Umbilical cord (tissue), 2 donors: ENCODE data around the gene RERE. TPM values are rescaled to one million over a fixed set of nuclear protein-coding genes. Genes with fewer than 3 reads are reported as not detected.
"Not testable (repeated sequence)": the region's sequence is repeated elsewhere in the genome, so short reads cannot be mapped to it uniquely, and the experiment has no call there.

Experiments used
- DNase-seq: peaks from one replicate; pipeline ENCODE4 v3.0.0-alpha.2; 2015; ENCODE audit warnings: low spot score
- total RNA-seq: library from RNA; depleted of rRNA; stranded (reverse); fragments of >200 nt; gene quantifications from one replicate; pipeline ENCODE4 v1.2.3, GENCODE V29; 2014; ENCODE audit warnings: low replicate concordance; ENCODE audit not compliant: insufficient read depth

Gene RERE
- total RNA-seq, 1 donor from 2014 or later: 73.9 TPM

DNA sequence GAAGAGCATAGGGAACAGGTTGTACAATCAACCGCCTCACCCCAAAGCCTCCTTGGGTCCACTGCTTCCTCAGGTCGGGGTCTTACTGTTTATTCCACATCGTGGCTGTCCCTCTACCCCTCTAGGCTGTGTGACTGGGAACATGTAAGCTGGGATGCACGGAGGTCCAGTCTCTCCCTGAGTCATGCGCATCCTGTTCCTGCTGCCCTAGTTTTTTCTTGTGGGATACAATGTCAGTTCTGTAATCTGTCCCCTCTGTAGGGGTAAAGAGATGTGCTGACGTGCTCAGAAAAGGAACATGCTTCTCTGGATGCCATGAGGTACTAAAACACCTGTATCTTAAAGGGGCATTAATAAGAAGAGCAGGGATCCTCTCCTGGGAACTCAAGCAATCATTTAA is 433.4 kb downstream of the RERE start:
- no peak for DNase-seq

GRCh38 chr1:8382608-8383505 is 434.6 kb downstream of the RERE start:
- DNase-seq: no peak

- peak; percentile 83 for DNase-seq
Measured at GRCh38 chr1:8382051-8382505, 435.4 kb downstream of the RERE start.

GRCh38 chr1:8381618-8382017 is 435.8 kb downstream of the RERE start:
- DNase-seq: no peak

GRCh38 chr1:8380310-8380709 is 437.1 kb downstream of the RERE start:
- DNase-seq: not testable (repeated sequence)

- DNase-seq: no peak
Measured at GRCh38 chr1:8379513-8380186, 437.8 kb downstream of the RERE start.

DNA sequence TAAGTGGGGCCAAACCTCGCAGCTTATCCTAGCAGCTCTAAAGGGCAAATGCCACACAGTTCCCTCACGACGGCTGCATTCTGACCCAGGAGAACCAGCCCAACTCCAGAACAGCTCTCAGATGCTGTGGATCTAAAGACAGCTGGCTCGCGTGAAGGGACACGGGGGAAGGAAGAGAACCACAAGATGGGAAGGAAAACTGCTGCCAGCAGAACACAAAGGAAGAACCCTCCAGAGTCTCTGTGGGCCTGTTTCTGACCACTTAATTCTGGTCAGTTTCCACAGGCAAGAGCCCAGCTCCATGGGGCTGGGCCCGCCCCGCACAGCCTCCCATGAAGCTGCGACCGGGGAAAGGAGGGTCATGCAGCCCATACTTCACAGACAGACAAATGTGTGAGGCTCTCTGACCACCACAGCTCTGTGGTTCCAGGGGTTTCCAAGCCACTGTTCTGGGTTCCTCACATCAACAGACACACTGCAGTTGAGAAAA is 438.4 kb downstream of the RERE start:
- no peak for DNase-seq

DNA sequence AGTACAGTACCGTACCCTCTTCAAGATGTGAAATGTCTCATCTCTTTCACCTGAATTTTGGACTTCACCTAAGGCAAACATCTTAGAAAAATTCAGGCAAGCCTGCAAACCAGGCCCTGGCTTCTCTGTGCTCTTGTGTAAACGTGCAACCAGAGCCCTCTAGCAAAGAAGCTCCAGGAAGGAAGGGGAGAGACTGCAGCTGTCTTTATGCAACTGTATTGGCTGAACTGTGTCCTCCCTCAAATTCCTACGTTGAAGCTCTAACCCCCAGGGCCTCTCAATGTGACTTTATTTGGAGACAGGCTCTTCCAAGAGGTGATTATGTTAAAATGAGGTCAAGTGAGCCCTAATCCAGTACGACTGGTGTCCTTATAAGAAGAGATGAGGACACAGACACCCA is 439.3 kb downstream of the RERE start:
- peak; percentile 76 for DNase-seq

DNA sequence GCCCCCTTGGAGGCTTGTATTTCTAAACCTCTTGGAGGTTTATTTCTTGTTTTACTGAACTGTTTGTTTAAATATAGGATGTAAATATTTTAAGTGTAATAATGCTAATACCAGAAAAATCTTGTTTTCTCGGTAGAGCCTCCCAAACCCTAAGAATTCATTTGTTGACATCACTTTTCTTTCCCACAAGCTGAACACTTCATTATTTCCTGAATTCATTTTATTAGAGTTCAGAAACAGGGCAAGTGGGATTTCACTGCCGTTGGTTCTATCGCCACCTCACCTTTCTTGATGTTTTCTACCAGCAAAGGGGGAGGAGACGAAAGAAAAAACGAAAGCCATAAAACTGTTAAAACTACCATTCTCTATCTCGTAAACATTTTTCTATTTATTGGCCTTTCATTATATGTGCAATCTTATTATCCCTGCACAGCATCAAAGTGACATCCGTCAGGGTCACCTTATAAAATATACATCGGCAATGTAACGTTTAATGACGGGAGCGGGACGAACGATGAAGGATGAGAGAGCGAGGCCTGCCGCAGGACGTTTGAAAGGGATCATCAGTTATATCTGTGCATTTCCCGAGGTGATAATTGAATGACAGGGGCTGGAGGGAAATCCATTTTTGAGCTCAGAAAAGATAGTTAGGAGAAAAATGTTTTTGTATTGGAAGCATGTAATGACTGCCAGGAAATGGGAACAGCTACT is 440.0 kb downstream of the RERE start:
- DNase-seq: no peak

DNA sequence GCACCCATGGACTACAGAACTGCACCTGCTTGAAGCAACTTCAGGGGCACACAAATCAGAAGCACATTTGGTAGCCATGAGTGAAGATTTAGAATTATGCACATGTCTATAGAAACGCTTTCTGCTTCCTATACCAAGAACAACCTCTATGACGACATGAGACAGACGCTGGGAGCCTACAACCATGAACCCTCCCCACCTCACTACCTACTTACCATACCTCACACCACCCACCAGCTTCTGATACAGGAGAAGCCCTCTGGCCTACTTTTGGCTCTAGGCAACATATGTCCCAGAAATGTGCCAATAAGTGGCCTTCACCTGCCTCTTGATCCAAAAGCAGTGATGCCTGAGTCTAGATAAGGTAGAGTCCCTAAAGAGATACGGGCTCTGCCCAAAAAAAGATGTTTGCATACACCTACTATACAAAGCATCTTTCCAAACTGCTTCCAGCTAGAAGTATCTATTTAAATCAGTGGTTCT is 441.0 kb downstream of the RERE start:
- DNase-seq: no peak

DNA sequence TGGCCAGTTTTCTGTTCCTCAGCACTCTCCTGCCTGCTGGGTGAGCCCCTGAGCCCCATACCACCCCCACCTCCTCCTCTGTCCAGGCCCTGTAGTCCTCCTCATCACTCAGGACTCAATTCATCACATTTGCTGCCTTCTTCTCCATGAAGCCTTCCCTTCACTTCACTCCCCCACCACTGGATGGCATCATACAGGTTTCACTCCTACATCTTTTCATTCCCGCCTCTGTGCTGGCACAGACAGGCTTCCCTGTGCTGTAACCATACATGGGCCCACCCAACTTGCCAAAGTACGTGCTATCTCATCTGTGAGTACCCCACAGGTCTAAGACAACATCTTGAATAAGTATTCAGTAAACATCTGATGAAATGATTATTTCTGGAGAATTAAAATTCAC is 442.6 kb downstream of the RERE start:
- no peak for DNase-seq

DNA sequence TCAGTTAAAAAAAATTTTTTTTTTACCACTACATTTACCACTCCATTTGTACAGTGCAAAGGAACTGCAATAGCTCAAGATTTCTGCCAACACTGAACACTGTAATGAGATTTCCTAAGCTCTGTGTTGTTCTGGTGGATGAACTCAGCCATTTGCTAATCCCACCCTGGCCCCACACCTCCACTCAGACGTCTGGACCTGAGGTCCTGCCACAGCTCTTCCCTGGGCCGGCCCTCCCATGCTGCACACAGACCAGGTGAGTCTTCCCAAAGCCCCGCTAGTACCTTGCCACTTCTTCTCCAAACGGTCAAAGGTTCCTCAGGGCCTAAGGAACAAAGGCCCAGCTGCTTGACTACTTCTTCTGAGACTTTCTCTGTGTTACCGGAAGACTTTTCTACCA is 443.1 kb downstream of the RERE start:
- DNase-seq: no peak

DNA sequence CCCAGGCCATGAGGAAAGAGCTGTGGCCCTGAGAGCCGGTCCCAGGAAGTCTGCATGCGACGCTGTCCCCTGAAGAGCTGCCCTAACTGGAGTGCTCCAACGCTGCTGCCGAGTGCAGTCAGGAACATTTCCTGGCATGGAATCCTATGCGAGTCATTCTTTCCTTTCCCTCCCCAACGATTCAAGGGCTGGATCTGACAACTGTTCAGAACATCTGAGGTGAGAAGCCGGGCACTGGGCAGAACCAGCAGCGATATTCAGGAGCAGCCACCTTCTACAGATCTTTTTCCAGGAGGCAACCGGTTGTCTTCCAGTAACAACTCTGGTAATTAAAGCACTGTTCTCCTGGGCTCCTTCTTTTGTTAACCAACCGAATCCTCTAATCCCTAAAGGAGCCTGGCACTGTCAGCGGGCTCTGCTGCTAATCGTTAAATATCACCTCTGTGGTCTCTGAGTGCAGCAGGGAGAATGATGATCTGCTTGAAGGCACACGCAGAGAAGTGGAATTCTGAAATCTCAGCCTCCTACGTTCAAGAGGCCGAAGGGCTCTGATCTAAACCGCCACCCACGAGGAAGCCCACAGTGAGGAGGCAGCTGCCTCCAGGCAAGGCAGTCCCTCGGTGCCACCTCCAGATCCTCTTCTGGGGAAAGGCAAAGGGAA is 443.7 kb downstream of the RERE start:
- DNase-seq: peak; percentile 85

DNA sequence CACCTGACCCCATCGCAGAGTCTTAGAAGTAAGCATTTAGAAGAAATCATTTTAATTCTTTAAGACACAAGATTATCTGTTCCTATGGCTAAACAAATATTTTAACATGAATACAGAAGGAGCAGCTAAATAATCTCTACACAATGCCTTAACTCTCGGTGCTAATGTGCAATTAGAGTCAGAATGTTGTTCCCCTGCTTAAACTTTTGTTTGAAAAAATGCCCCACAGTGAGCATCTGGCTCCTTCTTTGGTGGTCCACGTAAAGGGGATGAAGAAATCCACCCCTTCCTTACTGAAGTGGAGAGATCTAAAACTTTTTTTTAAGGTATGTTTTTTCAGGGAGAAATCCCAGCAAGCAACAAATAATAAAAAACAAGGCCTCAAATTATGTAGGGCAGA is 444.3 kb downstream of the RERE start:
- DNase-seq: no peak

DNA sequence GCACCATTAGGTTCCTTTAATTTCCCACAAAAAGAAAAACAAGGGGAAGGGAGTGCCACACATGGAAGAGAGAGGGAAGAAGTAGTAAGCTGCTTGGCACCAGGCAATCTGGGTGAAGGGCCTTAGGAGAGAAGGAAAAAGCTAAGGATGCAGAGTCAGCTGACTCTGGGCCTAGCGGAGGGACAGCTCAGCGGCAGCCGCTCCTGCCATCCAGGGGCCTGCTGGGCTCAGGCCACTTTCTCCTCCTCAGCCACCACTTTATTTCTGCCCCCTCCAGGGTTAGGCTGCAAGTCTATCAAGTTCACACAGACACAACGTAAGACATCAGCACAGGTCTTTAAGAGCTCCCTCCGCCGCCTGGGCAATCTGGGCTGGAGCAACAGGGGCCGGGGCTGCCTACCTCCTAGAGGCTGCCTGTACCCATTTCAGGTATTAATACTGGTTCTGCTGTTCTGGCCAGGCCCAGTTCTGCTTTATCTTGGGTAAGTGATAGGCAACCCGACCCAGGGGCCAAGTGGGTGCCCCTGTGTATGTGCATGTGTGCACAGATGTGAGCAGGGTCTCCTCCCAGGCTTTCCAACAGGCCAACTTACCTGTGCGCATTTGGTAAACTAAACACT is 446.0 kb downstream of the RERE start:
- DNase-seq: no peak

DNA sequence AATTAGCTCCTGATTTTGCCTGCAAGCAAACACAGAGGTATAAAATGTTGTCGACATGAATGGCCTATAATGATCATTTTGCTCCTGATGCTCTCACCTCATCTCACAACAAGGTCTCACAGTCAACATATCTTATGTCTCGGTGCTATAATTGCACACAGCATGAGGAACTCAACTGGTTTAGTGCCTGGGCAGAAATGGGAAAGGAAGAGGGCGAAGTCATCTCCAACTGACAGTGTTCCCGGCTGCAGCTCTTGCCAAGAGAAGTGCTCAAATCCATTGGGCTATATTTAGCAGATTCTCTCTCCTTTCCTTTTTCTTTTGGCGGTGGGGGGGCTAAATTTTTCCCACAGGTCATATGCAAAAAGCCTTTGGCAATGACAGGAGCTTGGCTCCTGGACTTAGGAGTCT is 446.5 kb downstream of the RERE start:
- DNase-seq: peak; percentile 53

DNA sequence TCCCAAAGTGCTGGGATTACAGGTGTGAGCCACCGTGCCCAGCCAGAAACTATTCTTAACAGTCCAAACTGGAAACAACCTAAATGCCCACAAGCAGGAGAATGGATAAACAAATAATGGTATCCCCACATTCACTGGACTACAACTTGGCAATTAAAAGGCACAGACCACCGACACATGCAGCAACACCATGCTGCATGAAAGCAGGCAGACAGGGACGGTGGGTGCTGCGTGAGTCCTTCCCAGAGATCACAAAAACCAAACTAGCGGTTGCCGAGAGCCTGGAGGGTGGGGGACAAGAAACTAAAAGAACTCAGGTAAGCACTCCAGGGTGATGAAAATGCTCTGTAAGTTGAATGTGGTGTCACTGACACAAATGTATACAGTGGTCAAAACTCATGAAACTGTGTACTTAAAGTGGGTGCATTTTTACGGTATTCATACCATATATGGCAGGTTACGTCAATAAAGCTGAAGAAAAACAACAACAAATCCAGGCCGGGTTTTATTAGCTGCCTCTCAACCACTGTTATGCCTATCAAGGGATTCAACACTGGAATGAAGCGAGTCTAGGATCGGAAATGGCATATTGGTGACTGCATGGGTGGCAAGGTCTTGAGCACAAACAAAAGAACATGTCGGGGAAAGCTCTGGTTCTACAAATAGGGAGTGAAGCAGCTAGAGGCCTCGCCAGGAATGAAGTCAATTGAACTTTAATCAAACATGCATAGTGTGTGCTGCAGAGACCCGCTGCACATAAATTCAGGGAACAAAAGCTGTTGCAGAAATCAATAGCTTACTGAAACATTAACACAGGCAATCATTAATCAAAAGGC is 447.2 kb downstream of the RERE start:
- DNase-seq: no peak

DNA sequence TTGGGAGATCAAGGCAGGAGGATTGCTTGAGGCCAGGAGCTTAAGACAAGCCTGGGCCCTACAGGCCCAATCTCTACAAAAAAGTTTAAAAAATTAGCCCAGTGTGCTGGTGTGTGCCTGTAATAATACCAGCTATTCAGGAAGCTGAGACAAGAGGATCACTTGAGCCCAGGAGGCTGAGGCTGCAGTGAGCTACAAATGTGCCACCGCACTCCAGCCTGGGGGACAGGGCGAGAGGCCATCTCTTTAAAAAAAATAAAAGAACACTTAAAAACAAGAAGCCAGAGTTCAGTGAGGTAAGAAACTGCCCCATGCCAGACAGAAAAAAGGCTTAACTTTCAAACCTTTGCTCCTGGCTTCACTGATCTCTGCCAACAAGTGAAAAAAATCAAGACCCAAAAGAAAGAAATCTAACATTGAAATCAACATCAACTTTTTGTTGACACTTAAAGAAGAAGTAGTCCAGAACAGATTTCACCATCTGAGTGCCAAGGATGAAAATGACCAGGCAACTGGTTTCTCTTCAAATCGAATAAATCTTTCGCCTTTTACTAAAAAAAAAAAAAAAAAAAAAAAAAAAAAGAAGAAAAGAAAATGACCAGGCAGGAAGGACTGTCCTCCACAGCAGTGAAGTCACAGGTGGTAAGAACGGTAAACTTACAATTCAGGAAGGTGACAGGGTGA is 448.3 kb downstream of the RERE start:
- DNase-seq: no peak

DNA sequence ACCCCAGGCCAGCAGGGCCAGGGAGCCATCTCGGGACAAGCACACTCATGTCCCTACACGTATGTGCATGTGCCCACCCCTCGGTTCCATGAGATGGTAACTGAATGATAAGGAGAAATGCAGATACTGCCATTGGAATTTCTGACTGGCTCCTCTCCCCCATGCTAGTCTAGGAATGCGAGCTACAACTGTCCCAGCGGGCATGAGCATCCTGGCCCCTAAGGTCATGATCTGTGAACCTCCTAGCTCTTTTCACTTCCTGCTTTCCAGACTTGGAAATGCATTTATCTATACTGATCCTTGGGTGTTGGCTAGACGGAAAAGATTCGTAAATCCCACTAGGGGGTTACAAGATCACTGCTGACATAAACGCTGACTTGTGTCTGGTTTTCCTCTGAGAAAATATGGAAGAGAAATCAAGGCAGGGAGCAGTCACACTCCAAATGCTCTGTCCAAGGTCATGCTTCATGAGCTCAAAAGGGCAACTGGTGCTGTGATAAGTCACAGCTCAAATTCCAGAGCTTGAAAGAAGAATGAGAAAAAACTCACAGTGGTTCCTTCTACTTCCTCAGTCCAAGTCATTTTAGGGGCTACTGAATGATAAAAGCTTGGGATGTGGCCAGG is 449.8 kb downstream of the RERE start:
- peak; percentile 87 for DNase-seq
